Activated CD8-positive, alpha-beta memory T cell treated with anti-CD3 and anti-CD28 coated beads, Interleukin-2, amount 50 U/mL, for 4 hours (primary cell): Measurements from ENCODE around the gene ST3GAL2.

Experiments
- DNase-seq: peaks from one replicate; pipeline ENCODE4 v3.0.0-alpha.2; 2020

The ST3GAL2 gene

GRCh38 chr16:70438969-70439862, at the start of gene ST3GAL2:
Gene ST3GAL2, minus strand, starts transcription at chr16:70439100. Its CDS starts 40,570 bp downstream, at chr16:70398530.
- DNase-seq, result peak; percentile 94

GRCh38 chr16:70484867-70485266, 46.0 kb upstream of the ST3GAL2 start:
- no peak for DNase-seq

GRCh38 chr16:70483426-70483825, 44.5 kb upstream of the ST3GAL2 start:
- DNase-seq, result no peak

GRCh38 chr16:70482624-70483023, 43.7 kb upstream of the ST3GAL2 start:
- DNase-seq, result no peak

- no peak for DNase-seq
These were observed 43.1 kb upstream of the ST3GAL2 start for GRCh38 chr16:70481929-70482536.

GRCh38 chr16:70480127-70481105, 41.5 kb upstream of the ST3GAL2 start:
- DNase-seq, result no peak

- DNase-seq, result no peak
These were observed 40.0 kb upstream of the ST3GAL2 start for GRCh38 chr16:70478912-70479341.

- DNase-seq, result no peak
These were observed 39.3 kb upstream of the ST3GAL2 start for GRCh38 chr16:70478169-70478568.

- no peak for DNase-seq
These were observed 37.5 kb upstream of the ST3GAL2 start for GRCh38 chr16:70476272-70477020.

GRCh38 chr16:70475054-70475871, 36.4 kb upstream of the ST3GAL2 start:
- DNase-seq, result no peak

- DNase-seq, result no peak
These were observed 35.6 kb upstream of the ST3GAL2 start for GRCh38 chr16:70474320-70475053.

- no peak for DNase-seq
These were observed 34.8 kb upstream of the ST3GAL2 start for GRCh38 chr16:70473446-70474319.

- DNase-seq, result no peak
These were observed 34.0 kb upstream of the ST3GAL2 start for GRCh38 chr16:70472786-70473433.

- no peak for DNase-seq
These were observed 32.0 kb upstream of the ST3GAL2 start for GRCh38 chr16:70470927-70471341.

- DNase-seq, result no peak
These were observed 31.4 kb upstream of the ST3GAL2 start for GRCh38 chr16:70470141-70470926.

- no peak for DNase-seq
These were observed 30.1 kb upstream of the ST3GAL2 start for GRCh38 chr16:70468776-70469525.

- no peak for DNase-seq
These were observed 28.7 kb upstream of the ST3GAL2 start for GRCh38 chr16:70467608-70468007.
